ENCODE results near the gene TUSC2. TPM values are rescaled to one million over a fixed set of nuclear protein-coding genes. Genes with fewer than 3 reads are reported as not detected.

The TUSC2 gene
- total RNA-seq, 4 donors from 2014 or later = 28.7 to 63.7 (median 42.3) TPM

GRCh38 chr3:50354850-50355249 is 26.8 kb upstream of the TUSC2 start:
- Histone ChIP-seq H3K27ac (peak overlapping the region in 2 of 3 donors; percentile 13 to 85), H3K9me3 (no peaks in the 10 kb centered on the region), H3K4me3 (replicated peaks in 1 of 3) (no peak overlapping the region), H3K27me3 (no peaks in the 10 kb centered on the region), H3K36me3 (peaks cover 23 to 28% of the 10 kb centered on the region in 2 donors), H3K4me1 (peaks cover 49 to 59% of the 10 kb centered on the region in 2 donors)
- intact Hi-C loops (cut with DNase I) = no loop called here
- no peak for DNase-seq
- 70 to 80% methylated on average over 2 to 7 of the region's 7 CpGs for WGBS, 2 donors
- TF ChIP-seq CTCF (IDR thresholded peaks at IDR 0.05) (no peak), POLR2A (IDR thresholded peaks at IDR 0.05) (no peak)

- H3K4me1 ChIP-seq = peaks cover 55 to 65% of the 10 kb centered on the region in 2 donors
- H3K9me3 ChIP-seq = no peaks in the 10 kb centered on the region
- TF ChIP-seq CTCF (IDR thresholded peaks at IDR 0.05) (no peak), POLR2A (IDR thresholded peaks at IDR 0.05) (no peak)
- no peaks in the 10 kb centered on the region for H3K27me3 ChIP-seq
- intact Hi-C loops (cut with DNase I) = no loop called here
- WGBS, 2 donors = 74 to 84% methylated on average over 5 of the region's 5 CpGs
- H3K4me3 ChIP-seq (replicated peaks in 1 of 3) = no peak overlapping the region
- H3K36me3 ChIP-seq = peaks cover 23 to 28% of the 10 kb centered on the region in 2 donors
- DNase-seq = no peak
- peak overlapping the region in 1 of 3 donors; percentile 85 for H3K27ac ChIP-seq
Observed at GRCh38 chr3:50354186-50354764, 26.3 kb upstream of the TUSC2 start.

- H3K4me1 ChIP-seq = peaks cover 53 to 65% of the 10 kb centered on the region in 2 donors
- peaks cover 23 to 28% of the 10 kb centered on the region in 2 donors for H3K36me3 ChIP-seq
- intact Hi-C loops (cut with DNase I) = no loop called here
- no peak for DNase-seq
- TF ChIP-seq POLR2A (IDR thresholded peaks at IDR 0.05) = no peak
- no peak for TF ChIP-seq CTCF (IDR thresholded peaks at IDR 0.05)
- no peak overlapping the region for H3K27ac ChIP-seq
- WGBS, 2 donors = 85 to 88% methylated on average over 7 to 11 of the region's 12 CpGs
- no peak overlapping the region for H3K4me3 ChIP-seq (replicated peaks in 1 of 3)
- no peaks in the 10 kb centered on the region for H3K27me3 ChIP-seq
- no peaks in the 10 kb centered on the region for H3K9me3 ChIP-seq
Observed at GRCh38 chr3:50353245-50354004, 25.4 kb upstream of the TUSC2 start.

- intact Hi-C loops (cut with DNase I) = no loop called here
- Histone ChIP-seq H3K27ac (no peak overlapping the region), H3K9me3 (no peaks in the 10 kb centered on the region), H3K4me1 (peaks cover 46 to 59% of the 10 kb centered on the region in 2 donors), H3K36me3 (peaks cover 23 to 28% of the 10 kb centered on the region in 2 donors), H3K4me3 (replicated peaks in 1 of 3) (no peak overlapping the region), H3K27me3 (no peaks in the 10 kb centered on the region)
- no peak for DNase-seq
- TF ChIP-seq POLR2A (IDR thresholded peaks at IDR 0.05) (no peak), CTCF (IDR thresholded peaks at IDR 0.05) (no peak)
- 56 to 69% methylated on average over 2 of the region's 2 CpGs for WGBS, 2 donors
Observed at GRCh38 chr3:50352781-50353180, 24.8 kb upstream of the TUSC2 start.

- WGBS, 2 donors = 43 to 64% methylated on average over 10 to 11 of the region's 11 CpGs
- H3K4me1 ChIP-seq = peaks cover 34 to 46% of the 10 kb centered on the region in 2 donors
- no peaks in the 10 kb centered on the region for H3K27me3 ChIP-seq
- H3K27ac ChIP-seq = peak overlapping the region in 2 of 3 donors; percentile 9 to 90
- TF ChIP-seq CTCF (IDR thresholded peaks at IDR 0.05) (no peak), POLR2A (IDR thresholded peaks at IDR 0.05) (no peak)
- DNase-seq = no peak
- H3K9me3 ChIP-seq = no peaks in the 10 kb centered on the region
- peaks cover 23 to 28% of the 10 kb centered on the region in 2 donors for H3K36me3 ChIP-seq
- H3K4me3 ChIP-seq (replicated peaks in 1 of 3) = peak overlapping the region in 2 of 3 donors; percentile 56 to 75
- intact Hi-C loops (cut with DNase I) = no loop called here
Observed at GRCh38 chr3:50351323-50351697, 23.3 kb upstream of the TUSC2 start.

Measured in thyroid gland (tissue), 4 donors.